IMR-90 (cell line): Measurements from ENCODE around the gene RGMA.

Experiments
- RAD21 ChIP-seq: IDR thresholded peaks from 2 replicates; pipeline ENCODE4 v1.6.1; 2012; ENCODE audit warnings: low read length, improper control_type of control experiment
- TF ChIP-seq, protein P1 (sequence below): conservative IDR thresholded peaks from 2 replicates; pipeline ENCODE4 v1.5.1; 2012; ENCODE audit warnings: mild to moderate bottlenecking, low read depth, low read length, improper control_type of control experiment
- TF ChIP-seq, protein P2 (sequence below): fragments of 150-350 bp; IDR thresholded peaks from 2 replicates; pipeline ENCODE4 v1.6.1; 2017; ENCODE audit warnings: mild to moderate bottlenecking, antibody characterized with exemption, low read length, low read depth

DNA sequence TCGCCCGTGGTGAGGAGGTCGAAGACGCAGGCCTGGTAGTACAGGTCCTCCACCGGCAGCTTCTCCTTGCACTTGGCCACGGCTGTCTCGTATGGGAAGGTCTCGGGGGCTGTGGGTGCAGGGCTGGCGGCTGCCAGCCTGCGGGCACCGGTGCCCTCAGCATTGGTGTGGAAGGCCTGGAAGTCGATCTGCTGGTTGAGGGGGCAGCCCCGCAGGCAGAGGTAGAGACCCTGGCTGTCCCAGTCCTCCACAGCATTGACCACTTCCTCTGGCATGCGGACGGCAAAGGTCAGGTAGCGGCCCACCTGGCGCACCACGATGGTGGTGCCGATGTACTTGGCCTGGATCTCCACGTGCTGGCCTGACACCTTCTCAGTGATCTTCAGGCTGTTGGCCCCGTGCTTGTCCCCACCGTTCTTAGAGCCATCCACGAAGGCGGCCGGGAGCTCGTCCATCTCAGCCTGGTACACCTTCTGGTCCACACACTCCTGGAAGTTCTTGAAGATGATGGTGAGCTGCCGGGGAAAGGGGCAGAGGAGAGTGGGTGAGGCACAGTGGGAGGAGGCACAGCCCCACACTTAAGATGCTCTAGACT lies 43.7 kb downstream of the RGMA start:
- TF ChIP-seq, protein P1, sequence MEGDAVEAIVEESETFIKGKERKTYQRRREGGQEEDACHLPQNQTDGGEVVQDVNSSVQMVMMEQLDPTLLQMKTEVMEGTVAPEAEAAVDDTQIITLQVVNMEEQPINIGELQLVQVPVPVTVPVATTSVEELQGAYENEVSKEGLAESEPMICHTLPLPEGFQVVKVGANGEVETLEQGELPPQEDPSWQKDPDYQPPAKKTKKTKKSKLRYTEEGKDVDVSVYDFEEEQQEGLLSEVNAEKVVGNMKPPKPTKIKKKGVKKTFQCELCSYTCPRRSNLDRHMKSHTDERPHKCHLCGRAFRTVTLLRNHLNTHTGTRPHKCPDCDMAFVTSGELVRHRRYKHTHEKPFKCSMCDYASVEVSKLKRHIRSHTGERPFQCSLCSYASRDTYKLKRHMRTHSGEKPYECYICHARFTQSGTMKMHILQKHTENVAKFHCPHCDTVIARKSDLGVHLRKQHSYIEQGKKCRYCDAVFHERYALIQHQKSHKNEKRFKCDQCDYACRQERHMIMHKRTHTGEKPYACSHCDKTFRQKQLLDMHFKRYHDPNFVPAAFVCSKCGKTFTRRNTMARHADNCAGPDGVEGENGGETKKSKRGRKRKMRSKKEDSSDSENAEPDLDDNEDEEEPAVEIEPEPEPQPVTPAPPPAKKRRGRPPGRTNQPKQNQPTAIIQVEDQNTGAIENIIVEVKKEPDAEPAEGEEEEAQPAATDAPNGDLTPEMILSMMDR: no peak
- TF ChIP-seq, protein P2, sequence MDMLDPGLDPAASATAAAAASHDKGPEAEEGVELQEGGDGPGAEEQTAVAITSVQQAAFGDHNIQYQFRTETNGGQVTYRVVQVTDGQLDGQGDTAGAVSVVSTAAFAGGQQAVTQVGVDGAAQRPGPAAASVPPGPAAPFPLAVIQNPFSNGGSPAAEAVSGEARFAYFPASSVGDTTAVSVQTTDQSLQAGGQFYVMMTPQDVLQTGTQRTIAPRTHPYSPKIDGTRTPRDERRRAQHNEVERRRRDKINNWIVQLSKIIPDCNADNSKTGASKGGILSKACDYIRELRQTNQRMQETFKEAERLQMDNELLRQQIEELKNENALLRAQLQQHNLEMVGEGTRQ: no peak
- no peak for TF ChIP-seq RAD21
